AG04450 (cell line): ENCODE data around the gene GNAT3. TPM values are rescaled to one million over a fixed set of nuclear protein-coding genes. Genes with fewer than 3 reads are reported as not detected.

Experiments
- CTCF ChIA-PET: fragments of 300-600, 350-600 bp; formaldehyde crosslinking; extraction: SDS; loops from one replicate; lab custom pipeline; 2022; ENCODE audit warnings: antibody characterized with exemption, inconsistent platforms; lab: Charles Lee
- POLR2A ChIA-PET: fragments of 350-600 bp; formaldehyde crosslinking; extraction: SDS; loops from one replicate; lab custom pipeline; 2021; ENCODE audit warnings: antibody characterized with exemption, inconsistent platforms; lab: Yijun Ruan, JAX
- DNase-seq: peaks from one replicate; pipeline ENCODE4 v3.0.0-alpha.2; 2011; ENCODE audit warnings: low read depth, low spot score
- H3K27ac ChIP-seq: one replicate; pipeline ENCODE4 v1.5.1; 2012; ENCODE audit warnings: low read depth, low read length, control low read depth
- H3K27me3 ChIP-seq: one replicate; pipeline ENCODE4 v1.6.0; 2012; ENCODE audit warnings: low read length; ENCODE audit not compliant: control insufficient read depth, insufficient read depth
- H3K4me3 ChIP-seq: 2 replicates; pipeline ENCODE4 v1.5.1; 2011; ENCODE audit warnings: mild to moderate bottlenecking, low read depth, low read length, control low read depth
- H3K9me3 ChIP-seq: 2 replicates; pipeline ENCODE4 v1.5.1; 2012; ENCODE audit warnings: low read length; ENCODE audit not compliant: control insufficient read depth, insufficient read depth
- CTCF ChIP-seq: IDR thresholded peaks from 2 replicates; pipeline ENCODE4 v1.5.1; 2011; ENCODE audit warnings: low read depth, low read length, control low read depth, inconsistent platforms
- polyA minus RNA-seq: library from RNA; depleted of rRNA, polyadenylated mRNA; stranded (reverse); fragments of >200 nt; gene quantifications from 2 replicates; pipeline ENCODE4 v1.2.3, GENCODE V29; 2011; rRNA and poly(A)+ RNA removed
- polyA plus RNA-seq: library from polyadenylated mRNA; depleted of rRNA; stranded (reverse); fragments of >200 nt; gene quantifications from 2 replicates; pipeline ENCODE4 v1.2.3, GENCODE V29; 2011; rRNA removed

GNAT3 gene
- polyA plus RNA-seq = not detected in 2 replicates
- not detected in 2 replicates for polyA minus RNA-seq

- ChIA-PET CTCF (no interaction called here), POLR2A (no interaction called here)
- Histone ChIP-seq H3K27me3 (no peaks in the 10 kb centered on the region), H3K27ac (no peak within 1 kb of the TSS), H3K9me3 (no peaks in the 10 kb centered on the region), H3K4me3 (no peak within 1 kb of the TSS)
- TF ChIP-seq CTCF = no peak
- DNase-seq = no peak
Observed at GRCh38 chr7:80511964-80512363, at the start of gene GNAT3. Gene GNAT3, minus strand, starts transcription at chr7:80512064. Its CDS starts 138 bp downstream, at chr7:80511926.

GRCh38 chr7:80558116-80558515 lies 46.3 kb upstream of the GNAT3 start:
- no peak overlapping the region for H3K27ac ChIP-seq
- H3K27me3 ChIP-seq = no peaks in the 10 kb centered on the region
- no peak overlapping the region for H3K4me3 ChIP-seq
- ChIA-PET CTCF (no interaction called here), POLR2A (no interaction called here)
- no peaks in the 10 kb centered on the region for H3K9me3 ChIP-seq
- DNase-seq = no peak
- TF ChIP-seq CTCF = no peak

GRCh38 chr7:80552031-80552694 lies 40.3 kb upstream of the GNAT3 start:
- no peak overlapping the region for H3K27ac ChIP-seq
- no peak for DNase-seq
- ChIA-PET POLR2A (no interaction called here), CTCF (no interaction called here)
- no peaks in the 10 kb centered on the region for H3K27me3 ChIP-seq
- no peaks in the 10 kb centered on the region for H3K9me3 ChIP-seq
- H3K4me3 ChIP-seq = no peak overlapping the region
- TF ChIP-seq CTCF = no peak

GRCh38 chr7:80550005-80550404 lies 38.1 kb upstream of the GNAT3 start:
- Histone ChIP-seq H3K4me3 (no peak overlapping the region), H3K27me3 (no peaks in the 10 kb centered on the region), H3K9me3 (peaks cover 6% of the 10 kb centered on the region; the same call in 1 of the 2 replicates), H3K27ac (no peak overlapping the region)
- DNase-seq = no peak
- ChIA-PET POLR2A (no interaction called here), CTCF (no interaction called here)
- TF ChIP-seq CTCF = no peak

- Histone ChIP-seq H3K9me3 (peaks cover 6% of the 10 kb centered on the region; the same call in 1 of the 2 replicates), H3K27ac (no peak overlapping the region), H3K27me3 (no peaks in the 10 kb centered on the region), H3K4me3 (no peak overlapping the region)
- CTCF ChIA-PET = no interaction called here
- POLR2A ChIA-PET = no interaction called here
- DNase-seq = no peak
- TF ChIP-seq CTCF = no peak
Observed at GRCh38 chr7:80548840-80549530, 37.1 kb upstream of the GNAT3 start.
